GM19395 (cell line): ENCODE data around the gene HSF2.

Experiments used
- ATAC-seq: cut with Tn5 transposase; IDR thresholded peaks from one replicate; pipeline ENCODE4 v1.9.1; 2021; ENCODE audit warnings: mild to moderate bottlenecking, moderate library complexity; ENCODE audit not compliant: unreplicated experiment

Gene HSF2

DNA sequence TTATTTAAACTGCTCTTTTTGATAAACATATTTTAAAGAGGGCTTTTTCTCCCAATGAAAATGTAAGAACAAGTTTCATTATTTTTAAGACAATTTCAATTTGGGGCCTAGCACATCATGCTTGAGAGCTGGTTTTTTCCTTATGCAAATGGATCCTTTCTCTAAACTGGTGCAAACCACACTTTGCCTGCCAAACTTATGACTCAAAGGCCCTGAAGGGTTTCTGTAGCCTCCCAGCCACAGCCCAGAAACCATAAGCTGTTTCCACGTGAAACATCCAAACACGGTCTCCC lies 451 bp upstream of the HSF2 start:
- no peak for ATAC-seq

GRCh38 chr6:122400121-122400450 lies 634 bp downstream of the HSF2 start:
- ATAC-seq, result peak; percentile 34

DNA sequence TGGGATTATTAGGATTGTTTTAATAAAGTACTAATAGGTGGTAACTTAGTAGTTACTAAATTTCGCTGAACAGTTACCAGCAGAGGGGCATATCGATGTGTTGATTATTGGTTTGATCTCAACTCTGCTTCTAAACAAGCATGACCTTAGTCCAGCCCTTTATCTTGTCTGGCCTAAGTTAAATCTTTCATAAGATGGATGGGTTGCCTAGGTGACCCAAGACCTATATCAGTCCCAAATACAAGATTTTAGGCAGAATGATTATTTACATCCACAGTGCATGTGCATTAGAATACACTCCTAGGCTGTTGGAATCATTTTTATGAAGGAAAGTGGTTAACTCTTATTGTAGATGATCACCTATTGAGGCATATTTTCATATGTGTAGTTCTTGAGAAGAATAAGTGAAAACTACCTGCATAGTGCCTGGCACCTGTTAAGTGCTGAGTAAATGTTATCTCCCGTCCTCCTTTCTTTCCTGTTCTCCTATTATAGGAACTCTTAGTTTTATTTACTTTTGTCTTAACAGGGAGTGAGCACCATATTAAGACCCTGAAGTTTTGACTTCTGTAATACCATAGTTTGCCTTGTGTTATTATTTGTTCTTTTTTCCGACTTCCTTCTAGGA lies 1.1 kb downstream of the HSF2 start:
- no peak for ATAC-seq

DNA sequence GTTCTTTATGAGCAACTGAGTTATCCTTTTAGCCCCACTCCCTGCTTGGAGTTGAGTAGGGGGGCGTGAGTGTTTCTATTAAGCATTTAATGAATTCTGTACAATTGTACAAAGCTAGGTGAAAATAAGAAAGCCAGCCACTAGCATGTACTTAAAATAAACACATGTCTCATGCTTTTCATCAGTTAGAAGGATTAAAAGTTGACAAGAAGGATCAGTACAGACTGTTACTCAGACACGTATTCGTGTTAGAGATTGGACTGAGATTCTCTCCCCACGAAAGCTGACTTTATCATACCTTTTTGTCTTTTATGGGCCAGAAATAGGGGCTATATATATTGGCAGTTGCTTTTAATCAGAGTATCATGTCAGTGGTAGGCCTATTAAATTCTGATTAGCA lies 1.7 kb downstream of the HSF2 start:
- ATAC-seq, result no peak

- no peak for ATAC-seq
Measured at GRCh38 chr6:122404444-122404843, 5.0 kb downstream of the HSF2 start.

DNA sequence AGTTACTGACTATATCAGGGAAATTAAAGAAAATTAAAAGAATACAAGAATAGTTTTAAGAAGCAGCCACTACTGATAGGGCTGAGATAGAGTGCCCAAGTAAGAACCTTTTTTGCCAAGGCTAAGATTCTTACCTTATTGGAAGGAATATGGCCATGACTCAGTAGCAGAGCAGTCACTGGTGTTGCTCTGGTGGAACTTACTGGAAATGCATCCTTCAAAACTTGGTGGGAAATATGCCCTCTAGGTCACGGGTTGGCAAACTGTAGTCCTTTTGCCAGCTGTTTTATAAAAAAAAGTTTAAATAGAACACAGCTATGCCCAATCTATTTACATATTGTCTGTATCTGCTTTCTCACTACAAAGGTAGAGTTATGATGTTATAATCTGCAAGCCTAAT lies 6.0 kb downstream of the HSF2 start:
- no peak for ATAC-seq

GRCh38 chr6:122406187-122406586 lies 6.7 kb downstream of the HSF2 start:
- ATAC-seq, result no peak

GRCh38 chr6:122407712-122408111 lies 8.3 kb downstream of the HSF2 start:
- ATAC-seq, result no peak

GRCh38 chr6:122408240-122408639 lies 8.8 kb downstream of the HSF2 start:
- no peak for ATAC-seq

DNA sequence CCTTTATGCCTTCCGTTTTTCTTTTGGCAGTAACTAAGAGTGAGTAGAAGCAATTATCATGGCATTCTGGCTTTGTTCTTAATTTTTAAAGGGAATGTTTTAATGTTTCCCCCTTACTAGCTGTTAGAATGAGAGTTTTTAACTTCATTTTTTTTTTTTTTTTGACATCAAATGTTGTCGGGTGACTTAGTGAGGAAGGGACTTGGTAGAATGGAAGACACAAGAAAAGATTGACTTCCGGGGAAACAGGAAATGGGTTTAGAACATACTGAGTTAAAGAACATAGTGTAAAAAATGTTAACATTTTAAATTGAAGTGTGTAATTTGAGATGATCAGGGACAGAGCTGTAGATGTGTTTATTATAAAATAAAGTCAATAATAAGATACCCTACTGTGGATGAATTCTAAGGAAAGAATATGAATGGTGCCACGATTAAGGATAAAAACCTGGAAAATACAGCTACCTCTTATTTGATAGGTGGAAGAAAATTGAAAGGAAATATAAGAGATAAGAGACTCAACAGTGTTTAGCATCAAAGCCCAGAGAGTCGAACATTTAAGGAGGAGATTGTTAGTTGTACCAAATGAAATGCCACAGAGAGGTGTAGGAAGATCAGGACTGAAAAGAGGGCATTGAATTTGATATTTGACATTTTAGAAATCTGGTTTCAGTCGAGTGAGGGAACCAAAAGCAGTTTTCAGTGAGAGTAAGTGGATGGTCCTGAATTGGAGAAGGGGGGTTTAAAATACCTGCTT lies 9.4 kb downstream of the HSF2 start:
- ATAC-seq, result no peak

DNA sequence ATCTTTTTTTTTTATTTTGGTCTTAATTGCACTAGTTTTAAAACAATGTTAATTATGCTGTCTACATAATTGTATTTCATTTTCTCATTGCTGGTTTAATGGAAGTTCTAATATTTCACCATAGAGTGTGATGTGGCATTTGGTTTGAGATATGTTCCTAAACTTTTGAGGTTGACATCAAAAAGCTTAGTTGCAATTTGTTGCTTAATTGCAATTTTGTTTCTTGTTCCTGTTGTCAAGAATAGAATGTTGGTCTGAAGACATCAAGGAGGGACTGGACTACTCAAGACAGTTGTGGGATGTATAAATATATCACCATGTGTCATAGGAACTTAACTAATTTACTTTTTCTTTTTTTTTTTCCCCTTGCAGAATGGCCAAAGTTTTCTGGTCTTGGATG lies 12.5 kb downstream of the HSF2 start:
- ATAC-seq, result no peak

- ATAC-seq, result no peak
Measured at GRCh38 chr6:122416825-122417224, 17.4 kb downstream of the HSF2 start.

- ATAC-seq, result no peak
Measured at GRCh38 chr6:122422003-122422402, 22.6 kb downstream of the HSF2 start.

DNA sequence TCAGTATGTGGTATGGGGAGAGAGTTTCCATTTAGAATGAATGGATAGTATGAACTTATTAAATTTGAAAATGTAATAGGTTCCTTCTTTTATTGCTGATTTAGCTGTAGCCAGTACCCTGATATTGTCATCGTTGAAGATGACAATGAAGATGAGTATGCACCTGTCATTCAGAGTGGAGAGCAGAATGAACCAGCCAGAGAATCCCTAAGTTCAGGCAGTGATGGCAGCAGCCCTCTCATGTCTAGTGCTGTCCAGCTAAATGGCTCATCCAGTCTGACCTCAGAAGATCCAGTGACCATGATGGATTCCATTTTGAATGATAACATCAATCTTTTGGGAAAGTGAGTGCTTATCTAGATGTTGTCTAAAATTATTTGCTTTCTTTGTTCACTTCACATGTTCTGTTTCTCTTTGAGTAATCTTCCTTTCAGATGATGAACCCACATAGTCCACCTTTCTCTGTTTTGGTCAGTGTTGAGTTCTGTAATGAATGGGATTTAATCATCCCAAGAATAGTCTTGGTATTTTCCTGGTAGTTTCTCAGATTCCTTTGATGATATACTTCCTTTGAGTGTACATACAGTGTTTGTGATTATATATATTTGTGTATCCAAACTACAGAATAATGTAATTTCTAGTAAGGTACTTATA lies 23.3 kb downstream of the HSF2 start:
- peak; percentile 91 for ATAC-seq

GRCh38 chr6:122423734-122424133 lies 24.3 kb downstream of the HSF2 start:
- no peak for ATAC-seq

GRCh38 chr6:122426597-122426996 lies 27.1 kb downstream of the HSF2 start:
- no peak for ATAC-seq

DNA sequence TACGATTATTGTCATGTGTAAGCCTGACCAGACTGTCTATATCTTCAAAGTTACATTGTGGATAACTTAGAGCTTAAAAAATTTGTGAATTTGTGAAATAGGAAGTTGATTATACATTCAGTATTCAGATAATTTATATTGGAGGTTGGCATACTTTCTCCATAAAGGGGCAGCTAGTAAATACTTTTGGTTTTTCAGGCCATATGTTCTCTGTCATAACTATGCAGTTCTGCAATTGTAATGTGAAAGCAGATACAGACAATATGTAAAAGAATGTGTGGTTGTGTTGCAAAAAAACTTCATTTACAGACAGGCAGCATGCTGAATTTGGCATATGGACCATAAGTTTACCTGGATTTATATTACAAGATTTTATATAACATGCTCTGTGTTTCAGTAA lies 29.3 kb downstream of the HSF2 start:
- no peak for ATAC-seq

GRCh38 chr6:122429323-122429722 lies 29.9 kb downstream of the HSF2 start:
- no peak for ATAC-seq

DNA sequence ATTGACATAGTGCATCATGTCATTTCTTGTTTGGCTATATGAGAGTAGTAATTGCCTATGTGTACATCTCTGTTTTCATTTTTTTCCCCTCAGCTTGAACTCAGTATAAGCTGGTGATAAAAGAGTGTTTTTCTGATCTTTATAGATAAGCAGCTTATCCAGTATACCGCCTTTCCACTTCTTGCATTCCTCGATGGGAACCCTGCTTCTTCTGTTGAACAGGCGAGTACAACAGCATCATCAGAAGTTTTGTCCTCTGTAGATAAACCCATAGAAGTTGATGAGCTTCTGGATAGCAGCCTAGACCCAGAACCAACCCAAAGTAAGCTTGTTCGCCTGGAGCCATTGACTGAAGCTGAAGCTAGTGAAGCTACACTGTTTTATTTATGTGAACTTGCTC lies 32.3 kb downstream of the HSF2 start:
- no peak for ATAC-seq

- peak; percentile 67 for ATAC-seq
Measured at GRCh38 chr6:122432816-122433215, 33.4 kb downstream of the HSF2 start.

GRCh38 chr6:122438975-122439374 lies 39.5 kb downstream of the HSF2 start:
- ATAC-seq, result no peak

DNA sequence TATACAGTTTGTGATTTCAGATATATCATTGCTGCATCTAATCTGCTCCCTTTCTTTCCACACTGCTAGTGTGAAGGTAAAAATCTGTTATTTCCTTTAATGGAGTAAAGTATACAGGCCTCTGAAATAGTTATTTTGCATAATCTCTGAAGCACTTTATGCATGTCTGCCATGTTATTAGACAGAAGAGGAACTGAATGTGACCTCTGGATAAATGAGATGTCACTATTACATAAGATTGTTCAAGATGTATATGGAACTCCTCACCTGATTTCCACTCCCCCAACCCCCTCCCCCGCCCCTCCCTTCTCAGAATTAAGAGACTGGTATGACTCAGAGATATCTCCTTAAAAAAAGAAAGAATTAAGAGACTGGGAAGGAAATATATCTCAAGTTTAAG lies 45.8 kb downstream of the HSF2 start:
- ATAC-seq, result no peak

DNA sequence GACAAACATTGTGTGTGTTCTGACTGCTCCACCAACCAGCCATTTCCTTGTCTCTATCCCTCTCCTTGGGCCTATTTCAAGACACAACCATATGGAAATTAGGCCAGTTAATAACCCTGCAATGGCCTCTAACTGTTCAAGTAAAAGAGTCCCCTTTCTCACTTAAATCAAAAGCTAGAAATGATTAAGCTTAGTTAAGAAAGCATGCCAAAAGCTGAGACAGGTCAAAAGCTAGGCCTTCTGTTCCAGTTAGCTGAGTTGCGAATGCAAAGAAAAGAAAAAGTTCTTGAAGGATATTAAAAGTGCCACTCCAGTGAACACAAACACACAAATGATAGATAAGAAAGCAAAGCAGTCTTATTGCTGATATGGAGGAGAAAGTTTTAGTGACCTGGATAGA lies 49.6 kb downstream of the HSF2 start:
- ATAC-seq, result no peak
